Measurements from ENCODE around the gene METRNL.
A peak's percentile ranks its signal among the peaks of the same experiment; 100 is the strongest.

The METRNL gene

DNA sequence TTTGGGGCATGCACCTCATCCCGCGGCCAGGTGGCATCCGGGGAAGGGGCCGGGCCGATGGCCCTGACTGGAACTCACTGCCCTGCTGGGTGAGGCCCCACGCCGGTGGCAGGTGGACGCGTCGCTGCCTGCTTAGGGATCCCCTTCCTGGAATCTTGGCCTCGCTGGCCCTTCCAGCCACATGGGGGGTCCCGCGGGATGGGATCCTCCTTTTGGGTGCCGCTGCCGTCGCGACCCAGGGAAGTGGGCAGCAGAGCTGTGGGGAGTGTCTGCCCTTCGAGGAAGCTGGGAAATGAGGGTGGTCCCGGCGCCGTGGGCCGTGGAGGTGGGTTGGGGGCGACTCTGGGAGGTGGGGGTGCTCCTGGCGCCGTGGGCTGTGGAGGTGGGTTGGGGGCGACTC is 12.8 kb downstream of the METRNL start:
- DNase-seq (ENCODE audit: low spot score): no peak

DNA sequence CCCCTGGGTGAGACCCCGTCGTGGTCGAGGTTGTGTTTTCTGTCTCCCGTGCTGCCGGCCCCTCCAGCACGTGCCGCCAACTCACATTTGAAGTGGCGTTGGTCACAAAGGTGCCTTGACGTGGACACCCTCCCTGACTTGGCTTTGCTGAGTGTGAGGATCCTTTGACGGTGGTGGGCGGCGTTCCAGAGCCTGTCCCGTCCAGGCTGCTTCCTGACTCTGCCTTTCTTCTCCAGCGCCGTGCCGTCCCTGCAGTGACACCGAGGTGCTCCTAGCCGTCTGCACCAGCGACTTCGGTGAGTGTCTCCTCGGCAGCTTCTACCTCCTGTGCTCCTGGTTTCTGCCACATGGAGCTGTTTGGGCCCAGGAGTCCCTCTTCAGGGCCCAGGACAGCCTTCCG is 13.5 kb downstream of the METRNL start:
- DNase-seq (ENCODE audit: low spot score): no peak

DNA sequence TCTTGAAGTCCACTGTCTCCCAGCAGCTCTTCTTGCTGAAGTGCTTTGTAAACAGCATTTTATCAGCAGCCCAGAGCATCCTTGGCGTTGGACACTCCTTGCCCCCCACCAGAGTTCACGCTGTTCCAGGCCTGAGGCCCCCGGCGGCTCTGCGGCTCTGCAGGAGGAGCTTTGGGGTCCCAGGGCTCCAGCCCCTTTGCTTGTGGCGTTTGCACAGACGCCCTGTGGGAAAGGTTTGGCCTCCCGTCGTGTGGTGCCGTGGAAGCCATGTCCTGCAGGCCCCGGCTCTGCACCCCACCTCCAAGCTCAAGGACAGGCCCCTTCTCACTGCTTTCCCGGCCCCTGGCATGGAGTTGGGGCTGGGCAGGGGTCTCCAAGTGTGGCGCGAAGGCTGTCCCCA is 14.1 kb downstream of the METRNL start:
- DNase-seq (ENCODE audit: low spot score): no peak

DNA sequence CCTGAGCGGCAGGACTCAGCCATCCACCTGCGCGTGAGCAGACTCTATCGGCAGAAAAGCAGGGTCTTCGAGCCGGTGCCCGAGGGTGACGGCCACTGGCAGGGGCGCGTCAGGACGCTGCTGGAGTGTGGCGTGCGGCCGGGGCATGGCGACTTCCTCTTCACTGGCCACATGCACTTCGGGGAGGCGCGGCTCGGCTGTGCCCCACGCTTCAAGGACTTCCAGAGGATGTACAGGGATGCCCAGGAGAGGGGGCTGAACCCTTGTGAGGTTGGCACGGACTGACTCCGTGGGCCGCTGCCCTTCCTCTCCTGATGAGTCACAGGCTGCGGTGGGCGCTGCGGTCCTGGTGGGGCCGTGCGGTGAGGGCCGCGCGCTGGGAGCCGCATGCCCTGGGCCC is 14.9 kb downstream of the METRNL start:
- DNase-seq (ENCODE audit: low spot score): no peak

DNA sequence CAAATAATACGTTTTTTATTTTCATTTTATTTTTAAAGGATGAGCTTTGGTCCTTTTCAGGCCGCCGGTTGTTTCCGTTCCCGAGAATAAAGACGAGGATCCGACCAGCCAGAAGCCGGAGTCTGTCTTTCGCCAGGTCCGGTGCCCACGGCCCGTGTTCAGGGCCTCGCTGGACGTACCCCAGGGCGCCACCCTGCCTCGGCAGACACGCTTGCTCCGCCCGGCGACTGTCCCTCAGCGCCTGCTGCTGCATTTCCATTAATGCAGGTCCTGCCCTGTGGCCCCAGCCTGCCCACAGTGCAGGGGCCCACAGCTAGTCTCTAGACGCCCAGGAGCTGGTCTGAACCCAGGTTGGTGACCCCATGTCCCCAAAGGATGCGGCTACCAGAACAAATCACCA is 15.6 kb downstream of the METRNL start:
- DNase-seq (ENCODE audit: low spot score): no peak

DNA sequence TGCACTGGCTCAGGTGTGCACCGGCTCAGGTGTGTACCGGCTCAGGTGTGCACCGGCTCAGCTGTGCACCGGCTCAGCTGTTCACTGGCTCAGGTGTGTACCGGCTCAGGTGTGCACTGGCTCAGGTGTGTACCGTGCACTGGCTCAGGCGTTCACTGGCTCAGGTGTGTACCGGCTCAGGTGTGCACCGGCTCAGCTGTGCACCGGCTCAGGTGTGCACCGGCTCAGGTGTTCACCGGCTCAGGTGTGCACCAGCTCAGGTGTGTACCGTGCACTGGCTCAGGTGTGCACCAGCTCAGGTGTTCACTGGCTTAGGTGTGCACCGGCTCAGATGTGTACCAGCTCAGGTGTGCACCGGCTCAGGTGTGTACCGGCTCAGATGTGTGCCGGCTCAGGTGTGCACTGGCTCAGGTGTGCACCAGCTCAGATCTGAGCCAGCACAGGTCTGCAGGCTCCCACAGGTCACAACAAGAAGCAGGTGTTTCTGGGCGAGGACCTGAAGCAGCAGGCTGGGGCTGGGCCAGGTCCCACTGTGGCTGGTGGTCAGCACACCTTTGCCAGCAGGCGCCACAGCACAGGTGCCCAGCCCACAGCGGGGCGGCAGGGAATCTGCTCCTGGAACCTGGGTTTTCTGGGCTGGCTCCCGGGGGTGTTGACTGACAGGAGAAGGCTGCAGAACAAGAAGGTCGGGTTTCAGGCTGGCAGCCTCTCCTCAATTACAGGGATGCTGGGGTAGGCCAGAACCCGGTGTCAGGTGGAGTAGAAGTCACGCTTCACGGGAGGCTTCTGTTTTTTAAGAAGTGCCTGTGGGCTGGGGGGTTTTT is 17.2 kb downstream of the METRNL start:
- no peak for DNase-seq (ENCODE audit: low spot score)

DNA sequence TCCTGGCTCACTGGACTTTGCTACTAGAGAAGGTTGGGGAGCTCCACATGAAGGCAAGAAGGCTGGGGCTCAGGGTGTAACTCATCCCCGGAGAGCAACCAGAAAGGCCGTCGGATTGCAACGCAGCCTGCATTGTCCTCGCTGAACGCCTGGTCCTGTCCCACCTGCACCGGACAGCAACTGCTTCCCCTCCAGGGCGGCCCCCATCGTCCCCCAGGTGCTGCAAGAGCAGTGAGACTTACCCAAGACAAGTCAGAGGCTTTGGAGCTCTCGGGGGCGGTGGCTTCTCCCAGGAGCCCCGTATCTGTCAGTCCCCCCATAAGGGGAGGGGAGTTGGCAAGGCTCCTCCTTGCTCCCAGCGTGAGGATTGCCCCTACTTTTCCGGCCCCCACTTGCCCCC is 18.4 kb downstream of the METRNL start:
- DNase-seq (ENCODE audit: low spot score): no peak

DNA sequence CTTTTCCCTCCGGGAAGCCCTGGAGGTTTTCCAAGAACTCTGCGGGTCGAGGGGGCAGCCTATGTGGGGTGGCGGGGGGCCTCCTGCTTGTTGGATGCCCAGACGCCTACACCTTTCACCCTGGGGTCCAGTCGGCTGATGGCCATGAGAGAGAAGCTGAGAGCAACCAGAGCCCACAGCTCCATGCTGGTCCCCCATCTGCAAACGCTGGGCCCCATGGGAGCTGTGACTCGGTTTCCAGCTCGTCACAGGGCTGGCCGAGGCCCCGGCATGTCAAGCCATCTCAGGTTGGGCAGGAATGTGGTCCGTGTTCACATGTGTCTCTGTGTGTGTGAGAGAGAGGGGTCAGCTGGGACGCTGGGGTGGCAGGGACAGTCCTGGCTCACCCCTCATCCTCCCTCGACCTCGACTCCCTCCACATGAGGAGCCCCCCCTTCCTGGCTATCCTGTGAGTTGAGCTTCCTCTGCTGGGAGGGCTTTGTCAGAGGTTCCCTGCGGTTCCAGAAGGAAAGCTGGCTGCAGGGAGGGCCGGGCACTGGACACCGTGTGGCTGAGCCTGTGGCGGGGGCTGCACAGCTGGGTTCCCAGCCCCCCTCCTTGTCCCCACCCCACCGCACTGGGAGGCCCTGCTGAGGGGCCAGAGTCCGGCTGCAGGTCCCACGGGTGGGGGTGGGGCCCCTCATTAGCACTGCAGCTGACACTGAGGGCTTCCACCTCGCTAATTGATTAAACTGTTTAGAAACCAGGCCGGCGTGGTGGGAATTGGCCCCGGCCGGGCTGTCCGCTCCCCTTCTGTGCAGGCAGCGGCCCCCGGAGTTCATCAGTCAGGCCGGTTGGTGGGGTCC is 19.1 kb downstream of the METRNL start:
- no peak for DNase-seq (ENCODE audit: low spot score)

DNA sequence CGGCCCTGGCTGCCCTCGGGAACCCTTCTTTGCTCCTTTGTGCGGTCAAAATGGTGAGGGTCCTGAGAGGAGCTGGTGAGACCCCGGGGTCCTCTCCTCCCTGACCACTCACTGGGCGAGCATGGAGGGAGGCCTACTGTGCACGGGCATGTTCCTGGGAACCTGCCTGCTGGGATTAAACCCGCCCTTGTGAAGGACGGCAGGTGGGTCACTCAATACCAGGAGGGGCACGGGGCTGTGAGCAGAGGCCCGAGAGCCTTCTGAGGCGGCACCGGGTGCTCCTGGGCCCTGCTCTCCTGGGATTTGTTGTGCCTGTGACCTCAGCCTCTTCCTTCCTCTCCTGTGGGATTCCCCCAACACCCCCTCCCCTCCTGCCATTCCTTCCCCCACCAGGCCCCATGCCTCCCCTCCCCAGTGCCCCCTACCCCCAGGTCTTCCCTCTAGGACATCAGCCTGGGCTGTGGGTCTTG is 19.7 kb downstream of the METRNL start:
- DNase-seq (ENCODE audit: low spot score): no peak

DNA sequence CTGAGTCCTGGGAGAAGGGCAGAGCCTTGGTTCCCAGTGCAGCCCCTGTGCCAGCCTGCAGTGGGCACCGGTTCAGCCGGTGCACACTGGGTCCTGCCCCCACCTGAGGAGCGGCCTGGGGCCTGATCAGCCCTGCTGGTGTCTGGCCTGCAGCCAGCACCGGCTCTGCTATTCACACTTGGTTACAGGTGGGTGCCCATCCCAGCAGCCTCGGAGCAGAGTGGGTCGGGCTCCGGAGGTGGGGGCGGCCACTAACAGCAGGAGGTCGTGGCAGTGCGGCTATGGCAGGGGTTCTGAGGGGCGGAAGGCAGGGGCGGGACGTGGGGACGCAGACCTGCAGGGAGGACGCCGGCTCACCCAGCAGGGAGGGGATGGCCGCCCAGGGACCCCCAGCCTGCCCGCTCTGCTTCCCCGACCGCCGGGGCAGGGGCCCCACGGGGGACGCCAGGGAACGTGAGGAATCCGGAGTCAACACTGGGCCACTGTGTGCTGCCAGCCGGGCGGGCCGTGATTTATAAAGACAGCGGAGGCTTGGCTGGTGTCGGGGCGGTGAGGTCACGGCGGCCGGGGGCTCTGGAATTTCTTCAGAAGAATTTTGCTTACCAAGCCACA is 20.3 kb downstream of the METRNL start:
- DNase-seq (ENCODE audit: low spot score): peak; percentile 85

DNA sequence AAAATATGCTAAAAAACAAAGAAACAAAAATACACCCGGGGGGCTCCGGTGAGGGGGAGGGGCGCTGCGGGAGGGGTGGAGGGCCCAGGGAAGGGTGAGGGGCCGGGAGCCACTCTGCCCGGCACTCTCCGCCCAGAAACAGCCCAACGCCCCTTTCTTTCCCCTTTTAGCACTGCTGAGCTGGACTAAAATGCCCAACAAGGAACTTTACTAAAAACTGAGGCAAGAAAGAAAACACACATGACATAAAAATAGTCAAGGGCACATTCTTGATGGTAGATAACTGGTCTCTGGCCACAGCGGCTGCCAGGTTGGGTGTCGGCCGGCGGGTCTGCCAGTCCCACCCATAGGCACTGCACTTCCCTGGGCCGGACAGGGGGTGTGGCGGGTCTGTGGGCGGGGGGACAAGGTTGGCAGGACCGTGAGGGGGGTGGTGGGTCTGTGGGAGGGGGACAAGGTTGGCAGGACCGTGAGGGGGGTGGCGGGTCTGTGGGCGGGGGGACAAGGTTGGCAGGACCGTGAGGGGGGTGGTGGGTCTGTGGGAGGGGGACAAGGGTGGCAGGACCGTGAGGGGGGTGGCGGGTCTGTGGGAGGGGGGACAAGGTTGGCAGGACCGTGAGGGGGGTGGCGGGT is 20.9 kb downstream of the METRNL start:
- DNase-seq (ENCODE audit: low spot score): peak; percentile 61

DNA sequence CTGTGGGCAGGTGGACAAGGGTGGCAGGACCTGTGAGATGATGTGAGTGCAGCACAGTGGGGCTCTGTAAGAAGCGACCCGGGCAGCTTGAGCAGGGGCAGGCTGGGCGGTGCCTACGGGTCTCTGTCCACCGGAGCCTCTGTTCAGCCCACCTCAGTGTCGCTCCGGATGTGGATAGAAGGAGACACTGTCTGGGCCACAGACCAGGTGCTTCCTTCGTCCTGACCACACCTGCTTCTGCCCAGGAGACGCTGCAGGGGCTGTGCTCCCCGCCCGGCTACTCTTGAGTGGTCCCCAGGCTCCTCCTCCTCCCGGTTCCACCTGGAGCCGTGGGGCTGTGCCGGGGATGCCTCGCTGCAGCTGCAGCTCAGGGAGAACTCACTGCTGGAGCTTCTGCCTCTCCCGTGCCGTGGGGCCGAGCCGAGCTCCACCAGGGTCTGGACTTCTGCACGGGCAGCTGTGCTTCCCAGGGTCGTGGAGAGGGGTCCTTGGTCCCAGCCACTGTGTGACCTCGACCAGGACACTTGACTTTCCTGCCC is 21.5 kb downstream of the METRNL start:
- no peak for DNase-seq (ENCODE audit: low spot score)

DNA sequence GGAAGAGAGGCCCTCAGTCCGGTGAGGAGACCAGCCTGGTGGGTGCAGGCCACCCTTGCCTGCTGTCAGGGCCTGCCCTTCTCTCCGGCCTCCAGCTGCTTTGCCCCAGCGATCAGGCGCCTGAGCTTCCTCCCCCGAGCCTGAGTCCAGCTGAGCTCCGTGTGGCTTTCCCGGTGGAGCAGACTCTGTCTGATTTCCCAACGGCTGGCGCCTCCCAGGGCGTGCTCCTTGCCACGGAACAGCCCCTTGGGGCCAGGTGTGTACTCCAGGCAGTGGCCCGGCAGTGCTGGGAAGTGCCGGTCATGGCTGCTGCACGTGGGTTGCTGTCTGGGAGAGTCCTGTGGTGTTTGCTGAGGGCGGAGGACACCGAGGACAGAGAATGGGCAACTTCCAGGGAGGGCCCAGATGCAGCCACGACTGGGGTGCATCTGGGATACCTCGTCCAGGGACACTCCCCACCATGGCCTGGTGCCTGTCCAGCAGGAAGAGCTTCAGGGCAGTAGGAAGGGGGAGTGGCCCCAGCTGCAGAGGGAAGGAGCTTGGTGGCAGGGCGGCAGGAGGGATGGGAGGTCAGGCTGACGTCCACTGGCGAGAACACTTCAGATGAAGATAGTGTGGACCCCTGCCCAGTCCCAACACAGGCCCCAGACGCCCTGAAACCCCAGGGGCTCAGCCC is 22.5 kb downstream of the METRNL start:
- DNase-seq (ENCODE audit: low spot score): peak; percentile 57

DNA sequence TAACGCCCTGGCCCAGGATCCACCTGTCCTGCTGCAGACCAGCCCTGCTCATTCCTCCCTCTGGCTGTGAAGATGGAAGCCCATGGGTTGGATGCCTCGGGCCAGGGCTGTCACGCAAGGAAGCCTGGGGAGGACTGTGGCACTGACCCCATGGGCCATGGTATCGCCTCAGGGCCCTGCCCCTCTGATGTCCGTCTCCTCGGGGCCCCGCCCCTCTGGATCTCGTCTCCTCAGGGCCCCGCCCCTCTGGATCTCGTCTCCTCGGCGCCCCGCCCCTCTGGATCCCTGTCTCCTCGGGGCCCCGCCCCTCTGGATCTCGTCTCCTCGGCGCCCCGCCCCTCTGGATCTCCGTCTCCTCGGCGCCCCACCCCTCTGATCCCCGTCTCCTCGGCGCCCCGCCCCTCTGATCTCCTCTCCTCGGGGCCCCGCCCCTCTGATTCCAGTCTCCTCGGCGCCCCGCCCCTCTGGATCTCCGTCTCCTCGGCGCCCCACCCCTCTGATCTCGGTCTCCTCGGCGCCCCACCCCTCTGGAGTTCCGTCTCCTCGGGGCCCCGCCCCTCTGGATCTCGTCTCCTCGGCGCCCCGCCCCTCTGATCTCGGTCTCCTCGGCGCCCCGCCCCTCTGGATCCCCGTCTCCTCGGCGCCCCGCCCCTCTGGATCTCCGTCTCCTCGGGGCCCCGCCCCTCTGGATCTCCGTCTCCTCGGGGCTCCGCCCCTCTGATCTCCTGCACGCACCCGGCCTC is 24.0 kb downstream of the METRNL start:
- peak; percentile 60 for DNase-seq (ENCODE audit: low spot score)

DNA sequence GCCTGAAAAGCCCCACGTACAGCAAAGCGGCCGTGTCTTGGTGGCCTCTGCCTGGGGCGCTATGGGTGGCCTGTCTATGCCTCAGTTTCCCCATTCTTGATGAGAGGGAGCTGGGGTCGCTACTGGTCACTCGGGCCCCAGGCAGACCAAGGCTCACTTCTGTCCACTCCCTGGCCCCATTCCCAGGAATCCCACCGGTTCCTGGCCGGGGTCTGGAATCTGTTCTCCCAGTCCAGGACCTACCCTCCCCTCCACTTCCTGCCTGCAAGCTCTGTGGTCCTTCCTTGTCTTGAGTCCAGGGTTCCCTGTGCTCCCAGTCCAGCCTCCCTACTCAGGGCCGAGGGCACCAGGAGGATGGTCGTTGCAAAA is 24.5 kb downstream of the METRNL start:
- DNase-seq (ENCODE audit: low spot score): no peak

DNA sequence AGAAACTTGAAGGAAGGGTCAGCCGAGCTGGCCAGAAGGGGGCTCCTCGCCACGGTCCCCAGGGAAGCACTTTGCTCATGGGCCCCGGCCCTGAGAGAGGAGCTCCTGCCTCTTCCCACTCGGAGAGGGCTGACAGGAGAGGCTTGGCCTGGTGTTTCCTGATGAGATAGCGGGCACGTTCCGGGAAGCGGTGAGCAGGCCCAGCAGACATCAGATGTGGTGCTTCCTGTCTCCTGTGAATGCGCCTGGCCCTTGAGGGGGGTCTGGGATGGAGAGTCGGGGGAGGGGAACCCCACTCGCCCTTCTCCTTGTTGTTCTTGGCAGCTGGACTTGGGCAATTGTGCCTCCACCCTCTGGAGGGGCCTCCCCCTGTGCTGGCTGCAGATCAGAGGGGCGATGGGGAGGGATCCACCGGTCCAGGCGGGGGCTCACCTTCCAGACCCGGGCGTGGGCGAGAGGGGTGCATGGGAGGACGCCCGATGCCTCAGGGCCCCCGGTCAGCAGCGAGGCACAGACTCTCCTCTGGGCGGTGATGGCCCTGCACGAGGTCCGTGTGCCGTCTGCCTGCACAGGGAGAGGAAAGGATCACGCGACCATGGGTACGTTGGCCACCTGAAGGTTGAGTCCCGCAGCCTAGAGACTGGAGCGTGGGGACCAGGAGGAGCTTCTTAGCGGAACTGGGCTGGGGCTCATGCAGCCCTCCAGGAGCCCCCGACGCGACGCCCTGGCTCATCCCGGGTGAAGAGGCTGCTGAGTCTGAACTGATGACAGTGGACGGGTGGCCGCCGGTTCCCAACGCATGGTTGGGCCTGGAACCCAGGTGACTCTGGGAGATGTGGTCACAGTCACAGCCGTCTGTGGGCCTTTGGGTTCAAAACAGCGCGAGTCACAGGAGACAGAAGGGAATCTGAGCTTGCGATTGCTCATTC is 25.4 kb downstream of the METRNL start:
- DNase-seq (ENCODE audit: low spot score): no peak

DNA sequence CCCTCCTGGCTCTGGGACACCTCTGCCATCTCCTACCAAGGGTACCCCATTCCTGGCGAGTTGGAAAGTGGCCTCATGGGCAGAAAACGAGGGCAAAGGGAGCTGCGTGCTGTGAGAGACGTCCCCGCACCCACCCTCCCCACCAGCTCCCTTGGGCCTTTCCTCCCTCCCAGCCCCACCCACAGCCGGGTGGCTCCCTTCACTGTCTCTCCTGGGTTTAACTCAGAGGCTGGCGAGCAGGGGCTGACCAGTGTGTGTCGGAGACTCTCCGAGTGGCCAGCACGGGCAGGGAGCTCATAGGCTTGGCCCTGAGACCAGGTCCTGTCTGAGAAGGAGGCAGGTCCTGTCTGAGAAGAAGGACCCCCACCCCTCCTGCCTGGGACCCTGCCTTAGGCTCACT is 26.1 kb downstream of the METRNL start:
- DNase-seq (ENCODE audit: low spot score): peak; percentile 62

DNA sequence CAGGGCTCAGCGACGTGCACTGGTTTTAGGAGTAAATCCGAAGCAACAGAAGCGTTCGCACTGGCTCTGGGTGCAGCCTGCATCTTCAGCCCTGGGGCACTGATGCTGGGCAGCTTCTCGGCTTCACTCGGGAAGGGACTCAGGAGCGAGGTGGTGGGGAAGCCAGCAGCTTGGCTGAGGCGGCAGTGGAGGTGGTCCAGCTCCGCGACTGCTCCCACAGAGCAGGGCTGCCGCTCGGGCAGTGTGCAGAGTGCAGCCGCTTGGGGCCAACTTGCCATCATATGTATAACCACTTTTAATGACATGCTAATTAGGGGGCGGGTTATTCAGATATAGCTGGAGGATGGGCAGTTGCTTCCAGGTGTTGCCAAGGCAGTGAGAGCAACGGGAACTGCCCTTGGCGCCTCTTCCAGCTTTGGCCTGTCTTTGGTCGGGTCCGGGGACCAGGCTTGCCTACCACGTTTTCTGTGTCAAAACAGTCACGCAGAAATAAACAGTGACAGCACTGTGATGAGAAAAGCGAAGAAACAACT is 26.7 kb downstream of the METRNL start:
- DNase-seq (ENCODE audit: low spot score): no peak

DNA sequence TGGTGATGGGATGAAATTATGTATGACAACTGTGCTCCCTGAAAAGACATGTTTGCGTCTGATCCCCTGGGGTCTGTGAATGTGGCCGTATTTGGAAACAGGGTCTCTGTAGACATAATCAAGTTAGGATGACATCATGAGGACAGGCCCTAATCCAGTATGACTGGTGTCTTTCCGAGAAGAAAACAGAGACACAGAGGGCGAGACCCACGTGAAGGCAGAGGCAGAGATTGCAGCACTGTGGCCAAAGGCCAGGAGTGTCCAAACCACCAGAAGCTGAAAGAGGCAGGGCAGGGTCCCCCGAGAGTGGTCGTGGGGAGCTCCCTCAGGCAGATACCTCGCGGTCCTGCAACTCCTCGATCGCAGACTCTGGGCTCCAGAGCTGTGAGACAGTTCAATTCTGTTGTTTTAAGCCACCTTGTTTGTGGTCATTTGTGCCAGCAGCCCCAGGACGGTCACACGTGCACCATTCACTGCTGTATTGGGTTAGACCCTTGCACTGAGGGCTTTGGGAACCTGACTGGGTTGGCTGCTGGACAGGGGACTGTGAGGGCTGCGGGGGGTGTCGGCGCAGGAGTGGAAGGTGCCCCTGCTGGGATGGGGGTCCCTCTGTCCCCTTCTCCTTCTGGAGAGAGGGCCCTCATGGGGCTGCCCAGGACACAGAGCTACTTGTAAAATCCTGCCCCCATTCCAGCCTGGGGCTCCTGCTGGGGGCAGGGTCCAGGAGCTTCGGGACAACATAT is 27.7 kb downstream of the METRNL start:
- peak; percentile 31 for DNase-seq (ENCODE audit: low spot score)
